ENCODE results near the gene TSPAN5.

The TSPAN5 gene

GRCh38 chr4:98617358-98618047 is 40.9 kb downstream of the TSPAN5 start:
- DNase-seq (ENCODE audit: low spot score), result no peak

DNA sequence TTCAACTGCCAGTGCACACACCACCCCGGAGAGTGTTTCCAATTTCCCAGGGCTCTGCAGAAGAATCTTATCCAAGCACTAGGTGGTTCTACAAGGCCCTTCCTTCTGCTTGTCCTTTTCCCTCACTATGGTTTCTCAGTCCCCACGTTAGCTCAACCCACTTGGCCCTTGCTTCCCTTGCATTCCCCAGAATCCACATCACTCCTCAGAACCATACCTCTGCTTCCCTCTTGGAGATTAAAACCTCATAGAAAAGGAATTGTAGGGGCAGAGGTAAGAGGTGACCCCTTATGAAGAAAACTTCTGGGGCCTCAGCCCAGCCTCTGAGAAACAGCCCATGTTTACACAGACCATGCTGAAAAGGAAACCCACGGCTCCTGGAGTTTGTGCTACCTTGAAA is 42.4 kb downstream of the TSPAN5 start:
- DNase-seq (ENCODE audit: low spot score), result no peak

DNA sequence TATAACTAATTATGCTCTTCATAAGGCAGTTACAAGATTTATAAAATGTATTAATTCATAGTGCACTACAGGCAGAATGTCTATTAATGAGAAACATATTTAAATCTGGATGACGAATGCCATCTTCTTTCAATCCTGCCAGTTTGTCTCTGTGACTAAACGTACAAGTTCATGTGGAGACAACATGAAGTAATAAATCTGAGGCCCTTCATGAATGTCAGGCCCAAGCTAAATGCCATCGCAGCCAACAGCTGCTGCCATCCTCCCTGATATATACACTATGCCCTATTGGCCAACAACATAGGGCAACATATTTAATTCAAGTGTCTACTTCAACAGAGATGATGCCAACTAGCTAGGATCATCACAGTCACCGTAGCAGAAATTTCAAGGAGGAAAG is 43.7 kb downstream of the TSPAN5 start:
- DNase-seq (ENCODE audit: low spot score), result no peak

- DNase-seq (ENCODE audit: low spot score), result no peak
Measured at GRCh38 chr4:98614094-98614493, 44.3 kb downstream of the TSPAN5 start.

- DNase-seq (ENCODE audit: low spot score), result no peak
Measured at GRCh38 chr4:98613453-98614075, 44.8 kb downstream of the TSPAN5 start.

DNA sequence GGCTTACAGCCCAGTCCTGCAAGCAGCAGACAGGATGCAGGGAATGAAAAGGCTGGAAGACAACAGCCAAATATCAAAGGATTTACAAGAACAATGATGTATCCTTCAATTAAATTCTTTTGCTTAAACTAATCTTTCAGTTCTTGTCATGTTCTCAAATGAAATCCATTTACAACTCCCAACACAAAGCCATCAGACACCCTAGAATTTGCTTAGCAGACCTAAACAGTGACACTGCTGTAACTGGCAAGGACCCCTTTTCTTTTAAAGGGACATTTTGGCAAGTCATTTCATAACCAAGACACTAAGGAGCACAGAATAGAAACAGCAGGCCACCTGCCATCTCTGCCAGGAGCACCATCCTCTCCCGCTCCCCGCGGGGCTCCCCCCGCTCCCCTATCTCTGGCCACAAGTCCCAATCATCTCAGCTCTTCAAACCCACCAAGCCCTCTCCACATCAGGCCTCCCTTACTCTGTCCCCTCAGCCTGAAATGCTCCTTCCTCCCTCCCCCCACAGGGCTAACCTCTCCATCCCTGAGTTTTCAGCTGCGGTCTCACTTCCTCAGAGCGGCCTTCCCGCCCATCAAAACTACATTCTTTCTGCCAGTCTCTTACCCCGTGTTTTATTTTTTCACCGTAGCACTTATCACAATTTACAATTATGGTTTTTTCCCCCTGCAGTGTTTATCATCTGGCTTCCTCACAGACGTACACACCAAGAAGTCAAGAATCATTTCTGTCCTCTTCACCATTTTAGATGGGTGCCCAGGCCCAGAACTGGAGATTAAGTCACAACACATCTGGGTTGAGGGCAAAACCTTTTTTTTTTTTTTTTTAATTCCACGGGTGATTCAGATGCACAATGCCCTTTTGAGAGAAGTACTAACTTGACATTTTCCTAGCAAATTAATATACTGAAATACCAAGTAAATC is 45.8 kb downstream of the TSPAN5 start:
- no peak for DNase-seq (ENCODE audit: low spot score)

DNA sequence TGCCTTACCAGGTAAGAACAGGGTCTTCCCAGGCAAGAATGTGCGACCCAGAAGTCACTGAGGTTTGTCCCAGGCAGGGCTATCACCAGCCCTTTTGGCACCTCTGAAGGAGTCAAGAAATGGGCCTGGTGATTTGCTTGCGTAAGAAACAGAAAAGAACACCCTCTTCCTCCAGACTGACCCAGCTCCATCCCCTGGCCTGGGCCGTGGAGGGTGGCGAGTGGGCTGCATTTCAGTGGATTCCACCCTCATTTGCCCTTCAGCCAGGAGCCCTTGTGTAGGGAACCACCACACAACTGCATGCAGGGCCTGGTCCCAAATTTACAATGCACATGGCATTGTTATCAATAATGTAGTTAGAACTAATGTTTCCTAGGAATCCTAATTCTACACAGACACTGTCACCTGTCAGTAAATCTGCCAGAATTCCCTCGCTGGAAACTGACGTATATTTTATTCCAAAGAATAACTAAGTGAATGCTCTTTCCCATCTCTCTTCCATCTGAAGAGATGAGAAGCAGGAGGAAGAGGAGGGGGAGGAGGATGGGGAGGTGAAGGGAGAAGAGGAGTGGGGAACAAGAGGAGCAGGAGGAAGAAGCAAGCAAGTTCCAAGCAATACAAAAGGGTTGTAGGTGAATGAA is 46.6 kb downstream of the TSPAN5 start:
- no peak for DNase-seq (ENCODE audit: low spot score)

DNA sequence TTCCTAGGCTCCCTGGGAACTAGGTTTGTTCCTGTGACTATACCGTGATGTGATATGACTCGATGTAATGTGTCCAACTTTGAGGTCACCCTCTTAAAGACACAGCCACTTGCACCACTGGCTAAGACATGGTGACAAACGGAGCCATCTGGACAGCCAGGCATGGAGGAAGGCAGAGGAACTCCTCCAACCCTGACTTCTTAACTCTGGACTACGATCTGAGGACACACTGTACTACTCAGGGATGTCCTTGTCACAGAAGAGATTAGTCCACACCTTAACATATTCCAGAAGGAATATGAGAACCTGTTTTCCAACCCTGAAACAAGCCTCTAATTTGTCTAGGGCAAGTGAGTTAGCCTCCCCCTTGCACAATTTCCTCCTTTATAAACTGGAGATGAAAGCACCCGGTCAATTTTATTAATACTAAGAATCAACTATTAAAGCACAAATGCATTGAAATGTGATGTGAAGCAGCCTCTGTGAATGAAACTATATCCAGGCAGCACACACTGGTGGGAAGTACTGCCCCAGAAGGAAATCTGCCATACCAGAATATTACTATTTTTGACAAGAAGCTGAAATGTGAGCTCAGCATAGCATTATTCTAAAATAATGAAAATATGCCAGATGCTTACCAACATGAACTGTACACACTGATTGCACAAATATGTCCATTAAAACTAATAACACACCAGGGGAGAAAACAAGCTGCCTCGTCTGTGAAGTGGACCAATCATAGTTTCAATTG is 47.3 kb downstream of the TSPAN5 start:
- DNase-seq (ENCODE audit: low spot score), result no peak

GRCh38 chr4:98610431-98610830 is 48.0 kb downstream of the TSPAN5 start:
- no peak for DNase-seq (ENCODE audit: low spot score)

- DNase-seq (ENCODE audit: low spot score), result no peak
Measured at GRCh38 chr4:98609934-98610333, 48.5 kb downstream of the TSPAN5 start.

DNA sequence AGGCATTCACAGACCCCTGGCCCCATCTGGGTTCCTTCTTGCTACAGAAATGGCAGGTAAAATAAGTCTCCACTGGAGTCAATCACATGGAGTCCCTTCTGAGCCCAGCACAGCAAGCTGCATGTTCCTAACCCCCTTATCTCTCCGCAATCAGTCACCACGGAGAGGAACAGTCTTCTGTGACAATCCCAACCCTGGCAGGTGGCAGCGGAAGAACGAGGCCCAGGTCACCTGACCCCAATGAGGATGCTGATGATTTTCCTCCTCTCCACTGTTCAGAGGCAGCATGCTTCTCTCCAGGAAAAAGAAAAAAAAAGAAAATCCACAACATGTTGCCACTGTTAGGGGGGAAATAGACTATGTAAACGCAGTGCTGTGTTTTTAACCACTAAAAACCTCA is 50.1 kb downstream of the TSPAN5 start:
- DNase-seq (ENCODE audit: low spot score), result no peak

DNA sequence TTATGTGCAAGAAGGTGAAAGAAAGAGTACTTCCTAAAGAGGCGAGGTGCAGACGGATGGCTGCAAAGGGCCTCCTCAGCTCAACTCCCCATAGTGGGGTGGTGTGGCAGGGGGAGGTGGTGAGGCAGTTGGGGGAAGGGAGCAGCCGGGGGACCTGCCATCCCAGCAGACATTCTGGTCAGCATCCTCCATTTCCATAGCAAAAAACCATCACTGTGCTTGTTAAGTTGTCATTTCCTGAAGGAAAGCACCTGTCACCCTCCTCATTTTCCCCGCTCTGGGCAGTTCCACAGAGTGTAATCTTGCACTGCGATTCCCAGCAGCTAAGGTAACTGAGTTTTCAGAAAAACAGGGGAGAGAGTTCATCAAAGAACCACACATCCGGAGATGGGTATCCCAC is 51.5 kb downstream of the TSPAN5 start:
- no peak for DNase-seq (ENCODE audit: low spot score)

GRCh38 chr4:98605216-98605615 is 53.2 kb downstream of the TSPAN5 start:
- no peak for DNase-seq (ENCODE audit: low spot score)

DNA sequence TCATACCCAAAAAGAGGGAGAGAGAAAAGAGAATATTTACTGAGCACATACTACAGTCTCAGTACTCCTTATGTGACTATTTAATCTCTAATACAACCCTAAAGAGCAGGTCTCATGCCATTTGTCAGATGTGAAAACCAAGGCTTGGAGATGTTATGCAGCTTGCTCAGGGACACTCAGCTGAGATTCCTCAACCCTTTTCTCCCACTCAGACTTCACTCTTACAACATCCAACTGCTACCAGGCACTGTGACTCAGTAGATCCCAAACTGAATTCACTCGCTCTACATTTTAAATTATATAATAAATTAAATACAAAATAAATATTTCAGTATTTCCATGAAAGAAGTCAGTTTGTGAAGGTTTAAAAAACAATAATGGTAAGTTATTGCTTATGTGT is 53.7 kb downstream of the TSPAN5 start:
- DNase-seq (ENCODE audit: low spot score), result no peak

- DNase-seq (ENCODE audit: low spot score), result no peak
Measured at GRCh38 chr4:98603683-98604521, 54.5 kb downstream of the TSPAN5 start.

- no peak for DNase-seq (ENCODE audit: low spot score)
Measured at GRCh38 chr4:98602270-98602669, 56.1 kb downstream of the TSPAN5 start.

GRCh38 chr4:98601708-98602107 is 56.7 kb downstream of the TSPAN5 start:
- no peak for DNase-seq (ENCODE audit: low spot score)

- DNase-seq (ENCODE audit: low spot score), result no peak
Measured at GRCh38 chr4:98599617-98600205, 58.7 kb downstream of the TSPAN5 start.

- no peak for DNase-seq (ENCODE audit: low spot score)
Measured at GRCh38 chr4:98586962-98587354, 71.5 kb downstream of the TSPAN5 start.

GRCh38 chr4:98586291-98586961 is 72.0 kb downstream of the TSPAN5 start:
- DNase-seq (ENCODE audit: low spot score), result no peak
